Sigmoid colon (tissue), 4 donors: ENCODE data around the gene AATF.

Experiments
- EP300 ChIP-seq, 4 donors: sonication (generic); formaldehyde crosslinking; IDR thresholded peaks; one replicate each; pipeline ENCODE4 v1.6.1; 2017; ENCODE audit warnings: antibody characterized with exemption in 4 of 4
- POLR2A ChIP-seq, 2 donors: fragments of 450-650 bp; IDR thresholded peaks; one replicate each; pipeline ENCODE4 v1.6.1; 2016; ENCODE audit warnings: antibody characterized with exemption in 2 of 2, mild to moderate bottlenecking in 2 of 2, moderate library complexity in 2 of 2
- POLR2AphosphoS5 ChIP-seq, 4 donors: sonication (generic); formaldehyde crosslinking; IDR thresholded peaks; one replicate each; pipeline ENCODE4 v1.6.1; 2017; ENCODE audit warnings: antibody characterized with exemption in 4 of 4
- TF ChIP-seq, protein P1 (sequence below), 4 experiments: fragments of 450-650 bp in 3 of 4; fragments of 200-600 bp in 1 of 4; IDR thresholded peaks; one replicate each; pipeline ENCODE4 v1.5.1; 2016 to 2019; ENCODE audit warnings: antibody characterized with exemption in 4 of 4, mild to moderate bottlenecking in 3 of 4, moderate library complexity in 2 of 4

DNA sequence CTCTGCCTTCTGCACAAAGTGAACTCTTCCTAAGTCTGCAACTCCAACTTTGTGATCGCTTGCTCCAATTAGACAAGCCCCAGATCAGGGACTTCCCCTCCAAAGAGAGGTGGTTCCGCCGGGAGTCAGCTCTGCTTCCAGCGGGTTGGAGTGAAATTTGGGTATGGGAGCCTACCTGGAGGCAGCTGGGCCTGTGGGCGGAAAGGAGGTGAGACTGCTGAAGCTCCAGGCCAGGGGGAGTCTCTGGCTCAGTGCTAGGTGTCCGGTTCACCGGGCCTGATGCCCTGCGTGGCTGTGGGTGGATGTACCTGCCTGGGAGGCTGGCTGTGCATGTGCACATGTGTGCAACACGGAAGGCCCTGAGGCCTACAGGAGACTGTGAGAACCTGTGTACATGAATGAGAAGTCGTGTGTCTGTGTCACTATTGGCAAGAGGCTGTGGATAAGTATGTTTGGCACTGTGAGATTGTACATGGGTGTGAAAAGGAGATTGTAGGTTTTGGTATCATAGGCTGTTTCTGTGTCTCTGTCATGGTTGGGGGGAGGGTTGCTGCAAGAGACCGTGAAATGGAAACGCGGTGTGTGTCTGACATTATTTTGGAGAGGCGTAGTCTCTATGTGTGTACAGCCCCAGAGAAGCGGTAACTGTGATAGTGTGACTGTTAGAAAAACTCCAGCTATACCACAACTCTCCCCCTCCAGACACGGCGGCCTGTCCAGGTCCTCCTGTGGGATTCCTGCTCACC lies 7.3 kb upstream of the AATF start:
- TF ChIP-seq POLR2A (IDR thresholded peaks at IDR 0.05): no peak
- TF ChIP-seq, protein P1, sequence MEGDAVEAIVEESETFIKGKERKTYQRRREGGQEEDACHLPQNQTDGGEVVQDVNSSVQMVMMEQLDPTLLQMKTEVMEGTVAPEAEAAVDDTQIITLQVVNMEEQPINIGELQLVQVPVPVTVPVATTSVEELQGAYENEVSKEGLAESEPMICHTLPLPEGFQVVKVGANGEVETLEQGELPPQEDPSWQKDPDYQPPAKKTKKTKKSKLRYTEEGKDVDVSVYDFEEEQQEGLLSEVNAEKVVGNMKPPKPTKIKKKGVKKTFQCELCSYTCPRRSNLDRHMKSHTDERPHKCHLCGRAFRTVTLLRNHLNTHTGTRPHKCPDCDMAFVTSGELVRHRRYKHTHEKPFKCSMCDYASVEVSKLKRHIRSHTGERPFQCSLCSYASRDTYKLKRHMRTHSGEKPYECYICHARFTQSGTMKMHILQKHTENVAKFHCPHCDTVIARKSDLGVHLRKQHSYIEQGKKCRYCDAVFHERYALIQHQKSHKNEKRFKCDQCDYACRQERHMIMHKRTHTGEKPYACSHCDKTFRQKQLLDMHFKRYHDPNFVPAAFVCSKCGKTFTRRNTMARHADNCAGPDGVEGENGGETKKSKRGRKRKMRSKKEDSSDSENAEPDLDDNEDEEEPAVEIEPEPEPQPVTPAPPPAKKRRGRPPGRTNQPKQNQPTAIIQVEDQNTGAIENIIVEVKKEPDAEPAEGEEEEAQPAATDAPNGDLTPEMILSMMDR (IDR thresholded peaks at IDR 0.05): no peak
- no peak for TF ChIP-seq EP300 (IDR thresholded peaks at IDR 0.05)
- no peak for TF ChIP-seq POLR2AphosphoS5 (IDR thresholded peaks at IDR 0.05)
